GM12892 (cell line): Measurements from ENCODE around the gene CELF2.
A peak's percentile ranks its signal among the peaks of the same experiment; 100 is the strongest.

Source experiments
- DNase-seq: peaks from one replicate; pipeline ENCODE4 v3.0.0; 2011; ENCODE audit not compliant: insufficient read length
- FAIRE-seq: peaks from 2 replicates; lab custom pipeline; 2011; peaks lifted over from hg19 to GRCh38; lab: Jason Lieb, UNC
- POLR2A ChIP-seq: IDR thresholded peaks from 2 replicates; pipeline ENCODE4 v1.6.1; 2011; ENCODE audit warnings: low read depth, low read length, control low read depth
- POLR2AphosphoS5 ChIP-seq: IDR thresholded peaks from 2 replicates; pipeline ENCODE4 v1.6.1; 2011; ENCODE audit warnings: low read depth, low read length, control low read depth
- TAF1 ChIP-seq: IDR thresholded peaks from 2 replicates; pipeline ENCODE4 v1.6.1; 2011; ENCODE audit warnings: low read depth, mild to moderate bottlenecking, control low read depth, low read length, borderline replicate concordance

CELF2 gene

DNA sequence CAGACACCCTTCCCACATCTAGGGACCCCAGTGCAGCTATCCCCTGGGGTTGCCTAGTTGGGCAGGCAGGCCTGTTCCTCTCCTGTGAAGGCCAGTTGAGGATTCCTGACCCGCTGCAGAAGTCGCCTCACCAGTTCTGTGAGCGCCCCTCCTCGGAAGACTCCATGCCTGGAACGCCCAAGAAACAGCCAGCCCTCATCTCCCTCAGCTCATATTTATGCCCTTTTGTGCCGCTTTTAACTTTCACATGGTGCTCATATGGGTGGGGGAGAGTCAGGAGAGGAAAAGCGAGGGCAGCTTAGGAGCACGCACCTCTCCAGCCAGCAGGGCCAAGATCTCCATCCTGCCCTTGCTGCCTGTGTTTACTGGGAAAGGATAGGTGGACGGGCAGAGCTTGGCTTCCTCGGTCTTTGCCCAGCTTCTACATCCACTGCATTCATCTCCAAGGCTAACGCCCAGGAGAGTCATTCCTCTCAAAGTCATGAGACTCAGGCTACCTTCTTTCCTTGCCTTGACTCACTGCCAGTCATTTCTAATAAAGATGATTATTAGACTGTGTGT, 307.2 kb downstream of the CELF2 start:
- no peak for FAIRE-seq
- TF ChIP-seq POLR2A = no peak
- no peak for TF ChIP-seq POLR2AphosphoS5
- no peak for TF ChIP-seq TAF1
- no peak for DNase-seq

- FAIRE-seq = no peak
- TF ChIP-seq POLR2AphosphoS5 = no peak
- TF ChIP-seq TAF1 = no peak
- DNase-seq = no peak
Measured at GRCh38 chr10:11325817-11326216, 308.1 kb downstream of the CELF2 start.

DNA sequence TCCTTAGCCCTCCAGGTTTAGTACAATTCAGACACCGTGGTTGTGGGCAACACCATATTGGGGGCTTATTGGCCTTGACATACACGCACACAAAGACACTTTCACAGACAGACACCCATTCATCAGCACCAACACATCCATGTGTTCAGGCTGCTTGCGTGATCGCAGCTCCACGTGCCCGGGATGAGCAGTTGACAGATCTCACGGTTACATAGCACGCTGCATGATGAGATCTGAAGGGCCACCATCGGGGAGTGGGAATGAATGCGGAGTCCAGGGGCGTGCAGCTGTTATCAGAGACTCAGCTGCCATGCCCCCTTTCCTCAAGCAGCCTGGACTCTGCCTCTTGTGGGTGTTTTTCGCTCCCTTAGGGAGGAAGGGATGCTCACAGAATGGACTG, 308.6 kb downstream of the CELF2 start:
- DNase-seq (no peak), FAIRE-seq (no peak)
- TF ChIP-seq TAF1 (no peak), POLR2A (peak; percentile 10; the same call in 1 of the 2 replicates), POLR2AphosphoS5 (no peak)

GRCh38 chr10:11326913-11327616, 309.4 kb downstream of the CELF2 start:
- FAIRE-seq (no peak), DNase-seq (no peak)
- TF ChIP-seq TAF1 (no peak), POLR2AphosphoS5 (no peak), POLR2A (no peak)

DNA sequence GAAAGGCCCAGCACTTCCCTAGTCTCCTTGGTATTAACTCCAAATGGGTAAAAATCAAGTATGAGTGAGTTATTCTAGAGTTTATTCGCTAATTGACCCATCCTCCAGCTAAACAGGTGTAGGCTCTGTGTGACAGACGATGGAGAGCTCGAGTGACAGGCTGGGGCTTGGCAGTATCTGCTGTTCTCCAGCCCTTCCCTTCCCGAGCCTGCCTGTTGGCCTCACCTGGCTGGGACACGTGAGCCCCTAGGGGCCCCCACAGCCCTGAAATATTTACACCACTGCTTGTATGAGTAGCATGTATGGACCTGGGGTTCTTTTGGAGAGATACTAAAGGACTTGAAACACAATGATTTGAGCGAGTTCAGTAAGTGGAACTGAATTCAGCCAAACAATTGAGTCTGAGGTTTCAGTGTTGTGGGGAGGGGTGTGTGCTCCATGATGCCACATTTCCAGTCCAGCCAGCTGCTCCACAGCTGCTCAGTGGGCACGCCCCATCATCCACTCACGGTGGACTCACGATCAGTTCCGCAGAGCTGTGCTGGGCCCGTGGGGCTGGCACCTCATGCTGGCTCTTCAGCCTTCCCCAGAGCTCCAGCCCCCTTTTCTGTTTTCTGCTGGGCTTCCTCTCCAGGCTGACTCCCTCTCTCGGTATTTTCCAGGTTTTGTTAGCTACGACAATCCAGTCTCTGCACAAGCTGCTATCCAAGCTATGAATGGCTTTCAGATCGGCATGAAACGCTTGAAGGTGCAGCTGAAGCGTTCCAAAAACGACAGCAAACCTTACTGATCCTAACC, 310.8 kb downstream of the CELF2 start:
- DNase-seq = no peak
- FAIRE-seq = no peak

DNA sequence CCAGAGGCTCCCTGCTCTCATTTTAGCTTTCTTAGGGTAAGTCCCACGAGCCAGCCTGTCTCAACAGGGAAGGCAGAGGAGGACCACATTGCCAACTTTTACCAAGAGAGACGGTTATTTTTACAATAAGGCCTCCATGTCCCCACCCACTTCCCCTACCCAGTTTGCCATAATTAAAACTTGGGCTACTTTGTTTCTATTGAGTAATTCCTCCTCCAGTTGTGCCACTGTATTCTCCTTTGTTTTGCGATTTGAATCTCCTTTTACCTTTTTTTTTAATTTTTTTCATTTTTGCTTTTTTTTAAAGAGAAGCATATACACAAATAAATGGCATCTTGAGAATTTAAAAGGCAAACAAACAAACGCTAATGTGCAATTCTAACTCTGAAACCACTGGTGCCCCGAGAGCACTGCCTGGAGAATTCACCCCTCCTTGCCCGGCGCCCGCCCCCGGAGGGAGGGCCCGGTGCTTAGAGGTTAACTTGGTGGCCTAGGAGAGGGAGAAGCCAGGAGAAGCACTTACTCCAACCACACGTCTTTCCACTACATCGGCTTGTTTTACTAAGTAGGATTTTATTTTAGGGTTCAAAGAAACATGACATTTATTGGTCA, 311.5 kb downstream of the CELF2 start:
- no peak for DNase-seq
- FAIRE-seq = no peak
- no peak for TF ChIP-seq TAF1
- no peak for TF ChIP-seq POLR2A
- no peak for TF ChIP-seq POLR2AphosphoS5

More for the DNA sequence above, 310.8 kb downstream of the CELF2 start:
- TF ChIP-seq POLR2AphosphoS5 (peak; percentile 44), TAF1 (no peak), POLR2A (no peak; the same call in 1 of the 2 replicates)

- FAIRE-seq = no peak
- TF ChIP-seq POLR2AphosphoS5 (no peak), POLR2A (no peak), TAF1 (no peak)
- DNase-seq = no peak
Measured at GRCh38 chr10:11330383-11331045, 312.8 kb downstream of the CELF2 start.

GRCh38 chr10:11331046-11331577, 313.4 kb downstream of the CELF2 start:
- TF ChIP-seq POLR2A (no peak), POLR2AphosphoS5 (no peak), TAF1 (no peak)
- FAIRE-seq = peak; percentile 36
- no peak for DNase-seq

- FAIRE-seq = no peak
- TF ChIP-seq POLR2AphosphoS5 (no peak), TAF1 (no peak), POLR2A (no peak)
- DNase-seq = no peak
Measured at GRCh38 chr10:11331726-11332125, 314.1 kb downstream of the CELF2 start.

DNA sequence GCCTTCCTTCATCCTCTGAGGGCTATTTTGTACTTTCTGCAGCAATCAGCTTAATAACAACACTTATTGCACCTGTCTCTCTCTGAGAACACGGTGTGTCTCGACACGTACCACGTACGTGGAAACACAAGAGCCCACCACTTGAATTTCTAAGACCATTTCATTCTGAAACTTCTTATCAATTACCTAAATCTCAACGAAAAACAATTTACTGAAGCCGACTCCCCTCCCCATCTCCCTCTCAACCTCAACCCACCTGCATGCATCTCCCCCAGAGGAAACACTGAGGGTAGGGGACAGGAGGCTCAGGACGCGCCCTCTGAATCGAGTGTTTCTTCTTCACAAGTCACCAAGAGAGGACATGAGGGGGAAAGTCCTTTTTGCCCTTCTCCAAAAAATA, 315.2 kb downstream of the CELF2 start:
- no peak for TF ChIP-seq POLR2AphosphoS5
- TF ChIP-seq TAF1 = no peak
- no peak for TF ChIP-seq POLR2A
- FAIRE-seq = peak; percentile 14
- no peak for DNase-seq

GRCh38 chr10:11334436-11334835, 316.8 kb downstream of the CELF2 start:
- FAIRE-seq (no peak), DNase-seq (no peak)
- no peak for TF ChIP-seq TAF1
- TF ChIP-seq POLR2AphosphoS5 = no peak
- TF ChIP-seq POLR2A = no peak
